M059J (cell line): ENCODE data around the gene ERRFI1. TPM values are rescaled to one million over a fixed set of nuclear protein-coding genes. Genes with fewer than 3 reads are reported as not detected.

Experiments used
- DNase-seq: peaks from one replicate; pipeline ENCODE4 v3.0.0-alpha.2; 2012; ENCODE audit warnings: low read depth
- total RNA-seq: library from RNA; depleted of rRNA; stranded (reverse); fragments of >200 nt; shearing (Covaris generic); gene quantifications from 2 replicates; pipeline ENCODE4 v1.2.3, GENCODE V29; 2014

ERRFI1 gene
- total RNA-seq, 1 experiment from 2014 or later = 146 TPM

GRCh38 chr1:8003438-8004112, 22.5 kb downstream of the ERRFI1 start:
- DNase-seq = no peak

- DNase-seq = no peak
Measured at GRCh38 chr1:8002921-8003320, 23.2 kb downstream of the ERRFI1 start.

- no peak for DNase-seq
Measured at GRCh38 chr1:8002329-8002910, 23.7 kb downstream of the ERRFI1 start.

GRCh38 chr1:7995437-7995836, 30.7 kb downstream of the ERRFI1 start:
- DNase-seq = no peak

GRCh38 chr1:7994827-7995226, 31.3 kb downstream of the ERRFI1 start:
- DNase-seq = no peak

GRCh38 chr1:7993593-7994479, 32.3 kb downstream of the ERRFI1 start:
- DNase-seq = peak; percentile 88

- DNase-seq = no peak
Measured at GRCh38 chr1:7992885-7993284, 33.2 kb downstream of the ERRFI1 start.

GRCh38 chr1:7991504-7992440, 34.3 kb downstream of the ERRFI1 start:
- no peak for DNase-seq

GRCh38 chr1:7989762-7990428, 36.2 kb downstream of the ERRFI1 start:
- DNase-seq = no peak

GRCh38 chr1:7988576-7988975, 37.5 kb downstream of the ERRFI1 start:
- peak; percentile 83 for DNase-seq

- DNase-seq = no peak
Measured at GRCh38 chr1:7987528-7987927, 38.6 kb downstream of the ERRFI1 start.

- DNase-seq = no peak
Measured at GRCh38 chr1:7985851-7986612, 40.1 kb downstream of the ERRFI1 start.

- no peak for DNase-seq
Measured at GRCh38 chr1:7984811-7985210, 41.3 kb downstream of the ERRFI1 start.

- DNase-seq = no peak
Measured at GRCh38 chr1:7983086-7983778, 42.9 kb downstream of the ERRFI1 start.

GRCh38 chr1:7980984-7981383, 45.1 kb downstream of the ERRFI1 start:
- DNase-seq = no peak

GRCh38 chr1:7975212-7975865, 50.8 kb downstream of the ERRFI1 start:
- DNase-seq = peak; percentile 76

GRCh38 chr1:7973086-7973485, 53.0 kb downstream of the ERRFI1 start:
- peak; percentile 33 for DNase-seq

GRCh38 chr1:7972285-7972684, 53.8 kb downstream of the ERRFI1 start:
- DNase-seq = peak; percentile 47

- no peak for DNase-seq
Measured at GRCh38 chr1:7971024-7971423, 55.1 kb downstream of the ERRFI1 start.
